ENCODE data around the gene DRGX. TPM values are rescaled to one million over a fixed set of nuclear protein-coding genes. Genes with fewer than 3 reads are reported as not detected.

The DRGX gene
- total and polyA plus RNA-seq, 2 experiments from 2014 or later = not detected

DNA sequence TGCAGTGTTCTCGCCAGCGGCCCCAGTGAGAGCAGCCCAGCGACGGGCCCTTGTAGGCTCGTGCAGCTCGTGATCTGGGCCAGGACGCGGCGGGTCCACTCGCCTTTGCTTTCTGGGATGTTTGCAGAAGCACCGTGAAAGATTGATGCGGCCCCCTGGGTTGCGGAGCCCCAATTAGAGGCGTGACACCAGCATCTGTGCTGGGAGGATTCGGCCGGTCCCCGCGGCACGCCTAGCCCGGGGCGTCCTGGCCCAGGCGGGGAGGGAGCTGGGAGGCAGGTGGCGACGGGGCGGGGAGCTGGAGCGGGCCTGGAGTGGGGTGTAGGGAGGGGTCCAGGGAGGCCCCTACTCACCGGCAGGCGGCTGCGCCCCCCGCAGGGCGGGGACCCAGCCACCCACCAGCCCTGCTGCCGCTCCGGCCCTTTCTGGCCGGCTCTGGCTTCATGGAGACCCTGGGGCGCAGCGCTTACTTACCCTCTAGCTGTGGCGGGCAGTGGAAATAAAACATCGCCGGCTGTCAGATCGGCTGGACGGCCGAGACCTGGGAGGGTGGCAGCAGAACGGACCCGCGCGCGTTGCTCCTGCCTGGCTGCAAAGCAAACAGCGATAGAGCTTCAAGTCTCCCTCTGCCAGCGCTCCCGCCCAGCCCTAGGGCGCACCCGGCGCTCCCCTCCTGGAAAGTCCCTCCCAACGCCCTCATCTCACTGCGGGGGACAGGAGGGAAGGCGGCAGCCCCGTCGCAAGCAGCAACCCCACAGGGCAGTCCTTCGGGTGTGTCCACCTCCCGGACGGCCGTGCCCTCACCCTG lies 752 bp downstream of the DRGX start:
- no peak for DNase-seq (ENCODE audit: low spot score)
- Histone ChIP-seq H3K79me2 (no peaks in the 10 kb centered on the region), H3K4me2 (peak overlapping the region; percentile 49), H3K9me2 (replicated peaks; ENCODE audit: insufficient read depth) (no peaks in the 10 kb centered on the region), H3K27ac (no peak overlapping the region), H3K36me3 (replicated peaks; ENCODE audit: insufficient read depth, low read depth) (no peaks in the 10 kb centered on the region), H3K9me3 (ENCODE audit: low read depth) (no peaks in the 10 kb centered on the region), H4K20me1 (ENCODE audit: insufficient read depth, poor library complexity, severe bottlenecking) (no peaks in the 10 kb centered on the region), H3K4me3 (no peak overlapping the region), H3K4me1 (ENCODE audit: insufficient read depth) (no peaks in the 10 kb centered on the region), H2AFZ (no peak overlapping the region), H3K27me3 (peaks cover 99% of the 10 kb centered on the region)
- WGBS (ENCODE audit: low lambda C conversion rate, missing lambda C conversion rate) = 3% methylated on average over 25 of the region's 62 CpGs
- peak; percentile 33 for TF ChIP-seq EZH2 (IDR thresholded peaks at IDR 0.05; ENCODE audit: borderline replicate concordance)
- TF ChIP-seq EZH2phosphoT487 (IDR thresholded peaks at IDR 0.05; ENCODE audit: low read depth, severe bottlenecking, unreplicated experiment) = peak; percentile 74
- TF ChIP-seq, protein P1, sequence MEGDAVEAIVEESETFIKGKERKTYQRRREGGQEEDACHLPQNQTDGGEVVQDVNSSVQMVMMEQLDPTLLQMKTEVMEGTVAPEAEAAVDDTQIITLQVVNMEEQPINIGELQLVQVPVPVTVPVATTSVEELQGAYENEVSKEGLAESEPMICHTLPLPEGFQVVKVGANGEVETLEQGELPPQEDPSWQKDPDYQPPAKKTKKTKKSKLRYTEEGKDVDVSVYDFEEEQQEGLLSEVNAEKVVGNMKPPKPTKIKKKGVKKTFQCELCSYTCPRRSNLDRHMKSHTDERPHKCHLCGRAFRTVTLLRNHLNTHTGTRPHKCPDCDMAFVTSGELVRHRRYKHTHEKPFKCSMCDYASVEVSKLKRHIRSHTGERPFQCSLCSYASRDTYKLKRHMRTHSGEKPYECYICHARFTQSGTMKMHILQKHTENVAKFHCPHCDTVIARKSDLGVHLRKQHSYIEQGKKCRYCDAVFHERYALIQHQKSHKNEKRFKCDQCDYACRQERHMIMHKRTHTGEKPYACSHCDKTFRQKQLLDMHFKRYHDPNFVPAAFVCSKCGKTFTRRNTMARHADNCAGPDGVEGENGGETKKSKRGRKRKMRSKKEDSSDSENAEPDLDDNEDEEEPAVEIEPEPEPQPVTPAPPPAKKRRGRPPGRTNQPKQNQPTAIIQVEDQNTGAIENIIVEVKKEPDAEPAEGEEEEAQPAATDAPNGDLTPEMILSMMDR (IDR thresholded peaks at IDR 0.05; ENCODE audit: poor library complexity) = no peak

DNA sequence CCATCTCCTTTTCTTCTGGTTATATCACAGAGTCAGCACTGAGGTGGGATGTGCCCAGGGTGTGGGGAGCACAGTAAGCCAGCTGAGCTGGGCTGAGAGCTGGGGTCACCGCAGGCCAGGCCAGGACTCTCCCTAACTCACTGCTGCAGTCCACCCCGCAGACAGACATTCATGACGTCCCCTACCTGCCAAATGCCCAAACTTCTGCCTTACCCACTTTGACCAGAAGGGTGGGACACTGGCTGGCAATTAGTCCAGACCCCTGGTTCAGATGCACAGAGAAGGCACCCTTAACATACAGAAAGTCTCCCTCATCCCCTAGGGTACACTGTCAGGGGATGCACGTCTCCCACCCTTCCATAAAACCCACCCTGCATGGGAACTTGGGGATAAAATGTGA lies 2.1 kb downstream of the DRGX start:
- no peak overlapping the region for H3K4me2 ChIP-seq
- H3K4me3 ChIP-seq = no peak overlapping the region
- H3K9me2 ChIP-seq (replicated peaks; ENCODE audit: insufficient read depth) = no peaks in the 10 kb centered on the region
- H2AFZ ChIP-seq = no peak overlapping the region
- 41% methylated on average over 4 of the region's 4 CpGs for WGBS (ENCODE audit: low lambda C conversion rate, missing lambda C conversion rate)
- H3K9me3 ChIP-seq (ENCODE audit: low read depth) = no peaks in the 10 kb centered on the region
- H3K27me3 ChIP-seq = peaks cover 99% of the 10 kb centered on the region
- no peaks in the 10 kb centered on the region for H3K4me1 ChIP-seq (ENCODE audit: insufficient read depth)
- DNase-seq (ENCODE audit: low spot score) = no peak
- TF ChIP-seq EZH2 (IDR thresholded peaks at IDR 0.05; ENCODE audit: borderline replicate concordance) = no peak
- H3K36me3 ChIP-seq (replicated peaks; ENCODE audit: insufficient read depth, low read depth) = no peaks in the 10 kb centered on the region
- H3K79me2 ChIP-seq = no peaks in the 10 kb centered on the region
- H4K20me1 ChIP-seq (ENCODE audit: insufficient read depth, poor library complexity, severe bottlenecking) = no peaks in the 10 kb centered on the region
- no peak overlapping the region for H3K27ac ChIP-seq

DNA sequence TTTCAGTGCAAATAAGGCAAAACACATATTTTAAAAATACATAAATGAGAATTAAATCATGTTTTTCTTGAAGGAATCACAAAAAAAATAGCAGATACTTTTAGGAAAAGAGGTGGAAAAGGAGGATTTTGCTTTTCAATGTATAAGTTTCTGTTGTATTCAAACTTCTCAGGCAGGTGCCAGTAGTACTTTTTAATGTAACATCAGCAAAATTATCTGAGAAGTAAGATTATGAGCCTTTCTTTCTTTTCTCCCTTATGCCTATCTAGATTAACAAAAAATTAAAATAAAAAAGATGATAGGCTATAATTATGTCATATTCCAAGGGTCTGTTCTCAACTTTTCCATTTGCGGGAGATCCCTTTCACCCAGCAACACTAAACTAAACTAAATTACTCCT lies 2.6 kb downstream of the DRGX start:
- WGBS (ENCODE audit: low lambda C conversion rate, missing lambda C conversion rate) = 92% methylated on average over 1 of the region's 1 CpG

More for the DNA sequence above, 2.6 kb downstream of the DRGX start:
- Histone ChIP-seq H3K4me3 (no peak overlapping the region), H4K20me1 (ENCODE audit: insufficient read depth, poor library complexity, severe bottlenecking) (no peaks in the 10 kb centered on the region), H3K9me2 (replicated peaks; ENCODE audit: insufficient read depth) (no peaks in the 10 kb centered on the region), H3K4me2 (no peak overlapping the region), H3K27ac (no peak overlapping the region), H3K4me1 (ENCODE audit: insufficient read depth) (no peaks in the 10 kb centered on the region), H3K27me3 (peaks cover 99% of the 10 kb centered on the region), H3K9me3 (ENCODE audit: low read depth) (no peaks in the 10 kb centered on the region), H2AFZ (no peak overlapping the region), H3K79me2 (no peaks in the 10 kb centered on the region), H3K36me3 (replicated peaks; ENCODE audit: insufficient read depth, low read depth) (no peaks in the 10 kb centered on the region)
- TF ChIP-seq EZH2 (IDR thresholded peaks at IDR 0.05; ENCODE audit: borderline replicate concordance) (no peak), EZH2phosphoT487 (IDR thresholded peaks at IDR 0.05; ENCODE audit: low read depth, severe bottlenecking, unreplicated experiment) (no peak)
- TF ChIP-seq, protein P1 (IDR thresholded peaks at IDR 0.05; ENCODE audit: poor library complexity) = no peak
- DNase-seq (ENCODE audit: low spot score) = no peak
